ENCODE measurements around the gene FLNC.

FLNC gene

GRCh38 chr7:128879939-128880746 is 49.9 kb downstream of the FLNC start:
- DNase-seq (ENCODE audit: low spot score) = peak; percentile 83

- no peak for DNase-seq (ENCODE audit: low spot score)
Measured at GRCh38 chr7:128880791-128881457, 50.7 kb downstream of the FLNC start.

- no peak for DNase-seq (ENCODE audit: low spot score)
Measured at GRCh38 chr7:128881458-128882125, 51.4 kb downstream of the FLNC start.

- no peak for DNase-seq (ENCODE audit: low spot score)
Measured at GRCh38 chr7:128882134-128882533, 51.9 kb downstream of the FLNC start.

- DNase-seq (ENCODE audit: low spot score) = peak; percentile 84
Measured at GRCh38 chr7:128883622-128884448, 53.6 kb downstream of the FLNC start.

- no peak for DNase-seq (ENCODE audit: low spot score)
Measured at GRCh38 chr7:128884561-128885369, 54.6 kb downstream of the FLNC start.

- DNase-seq (ENCODE audit: low spot score) = no peak
Measured at GRCh38 chr7:128885370-128886187, 55.4 kb downstream of the FLNC start.

GRCh38 chr7:128886391-128887168 is 56.4 kb downstream of the FLNC start:
- no peak for DNase-seq (ENCODE audit: low spot score)

- DNase-seq (ENCODE audit: low spot score) = no peak
Measured at GRCh38 chr7:128887169-128888038, 57.2 kb downstream of the FLNC start.

GRCh38 chr7:128888039-128888755 is 58.0 kb downstream of the FLNC start:
- no peak for DNase-seq (ENCODE audit: low spot score)

- no peak for DNase-seq (ENCODE audit: low spot score)
Measured at GRCh38 chr7:128888756-128889095, 58.5 kb downstream of the FLNC start.

- no peak for DNase-seq (ENCODE audit: low spot score)
Measured at GRCh38 chr7:128889121-128889520, 58.9 kb downstream of the FLNC start.

GRCh38 chr7:128890306-128891109 is 60.3 kb downstream of the FLNC start:
- DNase-seq (ENCODE audit: low spot score) = no peak

GRCh38 chr7:128891110-128891941 is 61.1 kb downstream of the FLNC start:
- DNase-seq (ENCODE audit: low spot score) = no peak

GRCh38 chr7:128891942-128892269 is 61.7 kb downstream of the FLNC start:
- no peak for DNase-seq (ENCODE audit: low spot score)

GRCh38 chr7:128892521-128893250 is 62.5 kb downstream of the FLNC start:
- DNase-seq (ENCODE audit: low spot score) = no peak

Measured in Ammon's horn (tissue), 1 donor.